NCI-H226 (cell line): ENCODE data around the gene ERFL.
A peak's percentile ranks its signal among the peaks of the same experiment; 100 is the strongest.
"Not testable (repeated sequence)": the region's sequence is repeated elsewhere in the genome, so short reads cannot be mapped to it uniquely, and the experiment has no call there.

Source experiments
- DNase-seq: peaks from one replicate; pipeline ENCODE4 v3.0.0-alpha.2; 2015

ERFL gene

GRCh38 chr19:41875973-41876372, 52.3 kb downstream of the ERFL start:
- not testable (repeated sequence) for DNase-seq

- peak; percentile 64 for DNase-seq
Observed at GRCh38 chr19:41872775-41873647, 55.2 kb downstream of the ERFL start.

- DNase-seq = no peak
Observed at GRCh38 chr19:41872384-41872774, 55.9 kb downstream of the ERFL start.

GRCh38 chr19:41871573-41872383, 56.5 kb downstream of the ERFL start:
- no peak for DNase-seq

- peak; percentile 48 for DNase-seq
Observed at GRCh38 chr19:41870401-41870873, 57.8 kb downstream of the ERFL start.

- no peak for DNase-seq
Observed at GRCh38 chr19:41869374-41869955, 58.8 kb downstream of the ERFL start.

GRCh38 chr19:41868989-41869300, 59.3 kb downstream of the ERFL start:
- DNase-seq = no peak

GRCh38 chr19:41868120-41868988, 59.9 kb downstream of the ERFL start:
- no peak for DNase-seq

GRCh38 chr19:41866284-41866683, 62.0 kb downstream of the ERFL start:
- no peak for DNase-seq

GRCh38 chr19:41864374-41864773, 63.9 kb downstream of the ERFL start:
- no peak for DNase-seq

GRCh38 chr19:41863209-41863931, 64.9 kb downstream of the ERFL start:
- no peak for DNase-seq

GRCh38 chr19:41862445-41862986, 65.7 kb downstream of the ERFL start:
- no peak for DNase-seq

GRCh38 chr19:41861846-41862245, 66.4 kb downstream of the ERFL start:
- DNase-seq = no peak

GRCh38 chr19:41861116-41861768, 67.0 kb downstream of the ERFL start:
- DNase-seq = no peak

- no peak for DNase-seq
Observed at GRCh38 chr19:41860419-41861115, 67.7 kb downstream of the ERFL start.

- DNase-seq = peak; percentile 97
Observed at GRCh38 chr19:41859618-41860418, 68.4 kb downstream of the ERFL start, which contains the start of gene RPS19. Gene RPS19, plus strand, starts transcription at chr19:41860255. Its CDS starts 520 bp downstream, at chr19:41860775.

- no peak for DNase-seq
Observed at GRCh38 chr19:41859213-41859617, 69.0 kb downstream of the ERFL start.
